Endodermal cell (in vitro differentiated cells): ENCODE results near the gene UBXN10. TPM values are rescaled to one million over a fixed set of nuclear protein-coding genes. Genes with fewer than 3 reads are reported as not detected.

Source experiments
- DNase-seq: peaks from one replicate; pipeline ENCODE4 v3.0.0-alpha.2; 2017
- H3K27ac ChIP-seq: 2 replicates; pipeline ENCODE4 v1.5.1; 2013; ENCODE audit warnings: mild to moderate bottlenecking, low read depth, low read length, moderate library complexity
- H3K27me3 ChIP-seq: 2 replicates; pipeline ENCODE4 v1.6.1; 2013; ENCODE audit warnings: mild to moderate bottlenecking, low read length, moderate library complexity; ENCODE audit not compliant: insufficient read depth, control insufficient read depth, poor library complexity, severe bottlenecking
- H3K36me3 ChIP-seq: 2 replicates; pipeline ENCODE4 v1.7.0; 2013; ENCODE audit warnings: mild to moderate bottlenecking, low read length, moderate library complexity; ENCODE audit not compliant: control insufficient read depth, insufficient read depth
- H3K4me1 ChIP-seq: one replicate; pipeline ENCODE4 v1.7.0; 2013; ENCODE audit warnings: low read length; ENCODE audit not compliant: control insufficient read depth, insufficient read depth
- H3K4me3 ChIP-seq: 2 replicates; pipeline ENCODE4 v1.5.1; 2013; ENCODE audit warnings: mild to moderate bottlenecking, low read length, moderate library complexity
- H3K9ac ChIP-seq: 2 replicates; pipeline ENCODE4 v1.6.1; 2013; ENCODE audit warnings: mild to moderate bottlenecking, low read length, moderate library complexity; ENCODE audit not compliant: poor library complexity, severe bottlenecking; ENCODE audit errors: extremely low read depth
- H3K9me3 ChIP-seq: 2 replicates; pipeline ENCODE4 v1.6.1; 2013; ENCODE audit warnings: mild to moderate bottlenecking, low read length, moderate library complexity; ENCODE audit not compliant: control insufficient read depth
- H3K27ac Mint-ChIP-seq: 2 replicates; pipeline ENCODE4 v1.8.0; 2020; ENCODE audit warnings: mixed read lengths
- H3K27me3 Mint-ChIP-seq: 2 replicates; pipeline ENCODE4 v1.8.0; 2021; ENCODE audit warnings: mild to moderate bottlenecking, mixed read lengths; ENCODE audit not compliant: insufficient read depth
- H3K36me3 Mint-ChIP-seq: 2 replicates; pipeline ENCODE4 v1.8.0; 2020; ENCODE audit warnings: low read depth, mixed read lengths
- H3K4me1 Mint-ChIP-seq: 2 replicates; pipeline ENCODE4 v1.8.0; 2020; ENCODE audit warnings: mixed read lengths
- H3K4me3 Mint-ChIP-seq: 2 replicates; pipeline ENCODE4 v1.8.0; 2020; ENCODE audit warnings: mild to moderate bottlenecking, moderate library complexity, mixed read lengths
- H3K9me3 Mint-ChIP-seq: 2 replicates; pipeline ENCODE4 v1.8.0; 2020; ENCODE audit warnings: mild to moderate bottlenecking, mixed read lengths
- WGBS, 2 experiments: methylation state at CpG; one replicate each; pipeline versions ENCODE4 v1.1.5 to v1.1.7; 2013; ENCODE audit warnings: missing lambda C conversion rate in 2 of 2, mixed read lengths in 1 of 2; ENCODE audit not compliant: insufficient coverage in 1 of 2, insufficient read length in 1 of 2; 5-methylcytosine and 5-hydroxymethylcytosine counted together
- total RNA-seq, 2 donors: library from RNA; stranded (reverse); fragmentation: NEBNext Ultra II Directional in 1 of 2; extraction: Animal tissue kit (Norgen Biotek cat#: 25700) in 1 of 2; gene quantifications; 2 replicates in 1 of 2; 3 replicates in 1 of 2; pipeline ENCODE4 v1.2.1, GENCODE V29; 2021
- TF ChIP-seq, protein P1 (sequence below): fragments of 200-600 bp; sonication (generic); conservative IDR thresholded peaks from 2 replicates; pipeline ENCODE4 v1.5.0; 2021; ENCODE audit warnings: antibody characterized with exemption, mild to moderate bottlenecking

UBXN10 gene
- total RNA-seq, 2 donors from 2014 or later: 1.7 to 2.6 TPM

DNA sequence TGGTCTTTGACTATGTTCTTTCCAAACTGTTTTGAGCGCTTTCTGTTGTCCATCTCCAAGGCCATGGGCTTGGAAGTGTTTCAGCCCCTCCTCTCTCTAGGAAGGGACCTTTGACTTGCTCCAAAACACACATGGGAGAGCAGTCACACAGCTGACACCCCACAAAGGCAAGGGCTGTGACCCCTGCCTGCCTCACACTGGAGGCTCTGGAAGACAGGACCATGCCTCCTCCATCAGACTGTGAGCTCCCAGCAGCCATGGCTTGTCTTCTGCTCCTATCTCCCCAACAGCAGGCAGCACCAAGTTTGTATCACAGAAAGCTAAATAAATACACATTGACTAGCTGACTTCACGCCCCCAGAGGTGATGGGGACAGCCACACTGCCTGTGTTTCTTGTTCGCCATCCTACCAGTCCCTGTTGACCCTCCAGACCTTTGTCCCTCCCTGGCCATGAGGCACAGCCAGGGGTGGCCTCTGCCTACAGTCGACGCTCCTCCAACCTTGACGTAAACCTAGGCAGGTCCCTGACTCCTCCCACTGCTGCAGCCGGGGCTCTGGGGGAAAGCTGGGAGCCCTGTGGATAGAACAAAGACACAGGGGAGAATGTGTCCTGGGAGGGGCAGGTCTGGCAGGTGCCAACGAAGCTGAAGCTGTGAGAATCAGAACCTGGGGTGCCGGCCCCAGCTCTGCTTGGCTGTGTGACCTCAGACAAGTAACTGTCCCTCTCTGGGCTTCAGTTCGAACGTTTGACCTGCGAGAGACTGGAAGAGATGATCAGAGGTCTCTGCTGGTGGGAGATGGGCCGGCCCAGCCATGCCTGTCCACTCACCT, 41.9 kb upstream of the UBXN10 start:
- H3K4me1 ChIP-seq: no peaks in the 10 kb centered on the region
- no peaks in the 10 kb centered on the region for H3K36me3 Mint-ChIP-seq
- H3K27me3 ChIP-seq: no peaks in the 10 kb centered on the region
- WGBS, 2 experiments: 77 to 90% methylated on average over 5 to 13 of the region's 13 CpGs
- H3K27ac ChIP-seq: no peak overlapping the region
- no peaks in the 10 kb centered on the region for H3K4me1 Mint-ChIP-seq
- H3K9ac ChIP-seq: no peak overlapping the region
- H3K4me3 ChIP-seq: no peak overlapping the region
- no peaks in the 10 kb centered on the region for H3K9me3 Mint-ChIP-seq
- no peak for DNase-seq
- no peaks in the 10 kb centered on the region for H3K27me3 Mint-ChIP-seq
- no peaks in the 10 kb centered on the region for H3K9me3 ChIP-seq
- no peak overlapping the region for H3K27ac Mint-ChIP-seq
- no peaks in the 10 kb centered on the region for H3K36me3 ChIP-seq
- H3K4me3 Mint-ChIP-seq: no peak overlapping the region
- TF ChIP-seq, protein P1, sequence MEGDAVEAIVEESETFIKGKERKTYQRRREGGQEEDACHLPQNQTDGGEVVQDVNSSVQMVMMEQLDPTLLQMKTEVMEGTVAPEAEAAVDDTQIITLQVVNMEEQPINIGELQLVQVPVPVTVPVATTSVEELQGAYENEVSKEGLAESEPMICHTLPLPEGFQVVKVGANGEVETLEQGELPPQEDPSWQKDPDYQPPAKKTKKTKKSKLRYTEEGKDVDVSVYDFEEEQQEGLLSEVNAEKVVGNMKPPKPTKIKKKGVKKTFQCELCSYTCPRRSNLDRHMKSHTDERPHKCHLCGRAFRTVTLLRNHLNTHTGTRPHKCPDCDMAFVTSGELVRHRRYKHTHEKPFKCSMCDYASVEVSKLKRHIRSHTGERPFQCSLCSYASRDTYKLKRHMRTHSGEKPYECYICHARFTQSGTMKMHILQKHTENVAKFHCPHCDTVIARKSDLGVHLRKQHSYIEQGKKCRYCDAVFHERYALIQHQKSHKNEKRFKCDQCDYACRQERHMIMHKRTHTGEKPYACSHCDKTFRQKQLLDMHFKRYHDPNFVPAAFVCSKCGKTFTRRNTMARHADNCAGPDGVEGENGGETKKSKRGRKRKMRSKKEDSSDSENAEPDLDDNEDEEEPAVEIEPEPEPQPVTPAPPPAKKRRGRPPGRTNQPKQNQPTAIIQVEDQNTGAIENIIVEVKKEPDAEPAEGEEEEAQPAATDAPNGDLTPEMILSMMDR: no peak

DNA sequence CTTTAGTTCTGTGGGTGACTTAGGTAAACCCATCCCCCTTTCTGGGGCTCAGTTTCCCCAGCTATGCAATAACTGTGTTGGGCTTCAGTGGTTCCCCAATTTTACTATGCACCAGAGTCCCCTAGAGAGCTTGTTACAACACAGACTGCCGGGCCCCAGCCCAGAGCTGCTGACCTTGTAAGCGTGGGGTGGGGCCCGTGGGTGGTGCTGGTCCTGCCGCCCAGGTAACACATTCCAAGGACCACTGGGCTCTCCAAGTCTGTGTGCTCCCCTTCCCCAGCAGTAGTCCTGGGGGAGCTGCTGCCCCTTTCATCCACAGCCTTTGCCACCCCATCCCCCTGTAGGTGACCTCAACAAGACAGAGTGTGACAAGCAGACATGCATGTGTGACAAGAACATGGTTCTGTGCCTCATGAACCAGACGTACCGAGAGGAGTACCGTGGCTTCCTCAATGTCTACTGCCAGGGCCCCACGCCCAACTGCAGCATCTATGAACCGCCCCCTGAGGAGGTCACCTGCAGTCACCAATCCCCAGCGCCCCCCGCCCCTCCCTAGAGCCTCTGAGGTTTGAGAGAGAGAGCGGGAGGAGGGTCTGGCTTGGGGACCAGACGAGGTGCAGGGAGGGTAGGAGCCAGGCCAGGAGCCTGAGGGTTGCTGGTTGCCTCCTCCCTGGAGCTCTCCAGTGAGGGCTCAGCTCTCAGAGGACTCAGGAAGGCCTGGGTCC, 37.9 kb upstream of the UBXN10 start:
- Mint-ChIP-seq H3K9me3 (no peaks in the 10 kb centered on the region), H3K27ac (no peak overlapping the region), H3K27me3 (peaks cover 2% of the 10 kb centered on the region), H3K4me3 (no peak overlapping the region), H3K4me1 (no peaks in the 10 kb centered on the region), H3K36me3 (no peaks in the 10 kb centered on the region)
- Histone ChIP-seq H3K36me3 (no peaks in the 10 kb centered on the region), H3K9ac (no peak overlapping the region), H3K4me1 (no peaks in the 10 kb centered on the region), H3K9me3 (no peaks in the 10 kb centered on the region), H3K4me3 (no peak overlapping the region), H3K27ac (no peak overlapping the region), H3K27me3 (no peaks in the 10 kb centered on the region)
- no peak for DNase-seq
- WGBS, 2 experiments: 90 to 95% methylated on average over 7 to 13 of the region's 13 CpGs
- TF ChIP-seq, protein P1: no peak

DNA sequence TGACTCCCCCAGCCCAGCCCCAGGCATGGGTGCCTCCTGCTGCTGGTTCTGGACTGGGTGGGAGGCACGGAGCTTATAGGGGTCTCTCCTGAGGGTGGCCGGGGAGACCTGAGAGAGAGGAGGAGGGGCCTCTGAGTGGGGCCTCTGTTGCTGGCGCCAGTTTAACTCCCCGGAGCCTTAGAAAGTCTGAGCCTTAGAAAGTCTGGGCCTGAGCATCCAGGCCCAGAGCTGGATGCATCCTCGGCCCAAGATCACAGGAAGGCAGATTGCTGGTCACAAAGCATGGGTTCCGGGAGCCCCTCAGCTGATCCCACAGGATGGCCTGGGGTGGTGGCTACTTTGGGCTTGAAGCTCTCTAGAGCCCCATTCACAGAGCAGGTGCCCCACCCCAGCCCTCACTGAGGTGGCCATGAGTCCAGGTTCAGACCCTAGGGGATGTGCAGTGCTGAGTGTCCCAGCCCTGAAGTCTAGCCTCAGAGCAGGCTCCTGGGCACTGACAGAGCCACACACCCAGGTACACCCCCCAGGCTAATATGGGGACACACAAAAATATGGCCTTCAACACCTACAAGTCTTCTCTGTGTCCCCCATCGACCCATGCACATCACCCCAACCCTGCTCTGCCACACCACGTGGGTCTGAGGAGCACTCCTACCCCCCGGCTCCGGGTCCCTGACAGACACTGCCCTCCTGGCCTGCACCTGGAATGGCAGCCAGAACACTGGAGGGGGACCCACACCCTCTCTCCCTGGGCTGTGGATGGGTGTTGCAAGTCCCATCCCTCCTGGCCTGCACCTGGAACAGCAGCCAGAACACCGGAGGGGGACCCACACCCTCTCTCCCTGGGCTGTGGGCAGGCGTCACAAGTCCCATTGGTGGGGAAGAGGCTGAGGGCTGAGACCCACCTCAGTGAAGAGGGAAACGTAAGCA, 37.1 kb upstream of the UBXN10 start:
- Mint-ChIP-seq H3K36me3 (no peaks in the 10 kb centered on the region), H3K4me3 (no peak overlapping the region), H3K27me3 (peaks cover 2% of the 10 kb centered on the region), H3K9me3 (no peaks in the 10 kb centered on the region), H3K27ac (no peak overlapping the region), H3K4me1 (no peaks in the 10 kb centered on the region)
- no peaks in the 10 kb centered on the region for H3K4me1 ChIP-seq
- no peaks in the 10 kb centered on the region for H3K36me3 ChIP-seq
- TF ChIP-seq, protein P1: no peak
- H3K9ac ChIP-seq: no peak overlapping the region
- no peaks in the 10 kb centered on the region for H3K27me3 ChIP-seq
- WGBS, 2 experiments: 93 to 100% methylated on average over 3 to 13 of the region's 13 CpGs
- no peak overlapping the region for H3K27ac ChIP-seq
- no peak overlapping the region for H3K4me3 ChIP-seq
- H3K9me3 ChIP-seq: no peaks in the 10 kb centered on the region
- DNase-seq: no peak
